Measurements from ENCODE around the gene RANBP3L. TPM values are rescaled to one million over a fixed set of nuclear protein-coding genes. Genes with fewer than 3 reads are reported as not detected.

Gene RANBP3L
- total and polyA plus RNA-seq, 2 experiments from 2014 or later: 0.48 to 0.57 TPM

DNA sequence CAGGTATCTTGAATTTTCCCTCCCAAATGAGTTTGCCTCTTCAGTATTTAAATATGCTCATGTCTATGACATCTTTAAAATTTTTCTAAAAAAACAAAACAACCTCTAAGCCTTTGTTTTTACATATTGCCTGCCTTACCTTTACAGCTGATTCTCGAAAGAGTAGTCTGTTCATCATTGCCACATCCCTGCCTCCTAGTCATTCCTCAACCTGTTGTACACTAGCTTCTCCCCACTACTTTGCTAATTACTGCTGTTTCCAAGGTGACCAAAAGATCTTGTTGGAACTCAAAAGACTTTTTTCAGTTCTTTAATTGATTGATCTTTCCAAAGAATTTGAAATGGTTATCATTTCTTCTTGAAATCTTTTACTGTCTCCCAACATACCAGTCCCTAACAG lies 58.0 kb downstream of the RANBP3L start:
- Histone ChIP-seq H3K27ac (no peak overlapping the region), H3K4me1 (ENCODE audit: low read depth) (peaks cover 17% of the 10 kb centered on the region), H3K4me3 (no peak overlapping the region), H3K9me3 (ENCODE audit: low read depth) (no peaks in the 10 kb centered on the region), H3K36me3 (no peaks in the 10 kb centered on the region), H3K27me3 (no peaks in the 10 kb centered on the region)
- no peak for DNase-seq (ENCODE audit: low read depth in 1 of 2, low spot score in 1 of 2)
- TF ChIP-seq, protein P1, sequence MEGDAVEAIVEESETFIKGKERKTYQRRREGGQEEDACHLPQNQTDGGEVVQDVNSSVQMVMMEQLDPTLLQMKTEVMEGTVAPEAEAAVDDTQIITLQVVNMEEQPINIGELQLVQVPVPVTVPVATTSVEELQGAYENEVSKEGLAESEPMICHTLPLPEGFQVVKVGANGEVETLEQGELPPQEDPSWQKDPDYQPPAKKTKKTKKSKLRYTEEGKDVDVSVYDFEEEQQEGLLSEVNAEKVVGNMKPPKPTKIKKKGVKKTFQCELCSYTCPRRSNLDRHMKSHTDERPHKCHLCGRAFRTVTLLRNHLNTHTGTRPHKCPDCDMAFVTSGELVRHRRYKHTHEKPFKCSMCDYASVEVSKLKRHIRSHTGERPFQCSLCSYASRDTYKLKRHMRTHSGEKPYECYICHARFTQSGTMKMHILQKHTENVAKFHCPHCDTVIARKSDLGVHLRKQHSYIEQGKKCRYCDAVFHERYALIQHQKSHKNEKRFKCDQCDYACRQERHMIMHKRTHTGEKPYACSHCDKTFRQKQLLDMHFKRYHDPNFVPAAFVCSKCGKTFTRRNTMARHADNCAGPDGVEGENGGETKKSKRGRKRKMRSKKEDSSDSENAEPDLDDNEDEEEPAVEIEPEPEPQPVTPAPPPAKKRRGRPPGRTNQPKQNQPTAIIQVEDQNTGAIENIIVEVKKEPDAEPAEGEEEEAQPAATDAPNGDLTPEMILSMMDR (IDR thresholded peaks at IDR 0.05; ENCODE audit: low read depth, low read length): no peak

DNA sequence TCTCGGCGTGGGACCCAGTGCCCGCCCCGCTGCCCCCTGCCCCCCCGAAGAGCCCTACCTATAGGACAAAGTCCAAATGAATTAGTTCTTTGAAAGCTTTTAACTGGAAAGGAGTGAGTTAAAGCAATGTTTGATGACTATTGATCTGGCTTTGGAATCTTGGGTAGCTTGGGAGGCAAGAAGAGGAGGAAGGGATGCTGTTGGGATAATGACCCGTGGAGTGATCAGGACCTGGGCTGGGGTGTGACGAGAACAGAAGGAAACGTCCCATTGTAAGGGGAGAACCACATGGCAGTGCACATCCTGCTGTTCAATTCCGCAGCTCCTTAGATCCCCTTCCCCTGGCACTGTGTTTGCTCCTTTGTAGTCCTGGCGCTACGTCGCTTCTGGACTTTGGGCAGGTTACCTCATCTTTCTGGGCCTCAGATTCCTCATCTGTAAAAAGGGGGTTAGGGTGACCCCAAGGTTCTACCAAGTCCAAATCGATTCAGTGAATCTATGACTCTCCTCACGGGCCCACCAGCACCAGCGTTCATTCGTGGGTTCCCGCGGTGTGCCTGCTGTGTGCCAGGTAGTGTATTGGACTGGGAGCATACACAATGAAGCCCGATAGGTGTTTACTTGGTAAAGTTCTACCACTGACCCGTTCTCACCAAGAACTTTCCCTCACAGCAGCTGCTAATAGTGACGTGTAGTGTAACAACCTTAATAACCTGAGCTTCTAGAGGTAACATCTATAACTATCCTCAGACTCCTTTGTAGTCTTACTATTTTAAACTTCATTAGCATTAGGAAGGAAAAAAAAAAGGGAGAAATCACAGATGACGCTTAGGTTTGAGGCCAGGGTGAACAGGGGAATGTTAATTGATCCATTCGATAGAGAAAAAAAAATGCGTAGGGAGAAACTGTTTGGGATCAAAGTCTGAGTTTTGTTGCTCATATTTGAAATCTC lies 58.9 kb downstream of the RANBP3L start:
- TF ChIP-seq, protein P1 (IDR thresholded peaks at IDR 0.05; ENCODE audit: low read depth, low read length): no peak
- Histone ChIP-seq H3K4me3 (peak overlapping the region; percentile 59), H3K27ac (peak overlapping the region; percentile 95), H3K36me3 (no peaks in the 10 kb centered on the region), H3K27me3 (no peaks in the 10 kb centered on the region), H3K4me1 (ENCODE audit: low read depth) (peaks cover 17% of the 10 kb centered on the region), H3K9me3 (ENCODE audit: low read depth) (no peaks in the 10 kb centered on the region)
- no peak for DNase-seq (ENCODE audit: low read depth in 1 of 2, low spot score in 1 of 2)

DNA sequence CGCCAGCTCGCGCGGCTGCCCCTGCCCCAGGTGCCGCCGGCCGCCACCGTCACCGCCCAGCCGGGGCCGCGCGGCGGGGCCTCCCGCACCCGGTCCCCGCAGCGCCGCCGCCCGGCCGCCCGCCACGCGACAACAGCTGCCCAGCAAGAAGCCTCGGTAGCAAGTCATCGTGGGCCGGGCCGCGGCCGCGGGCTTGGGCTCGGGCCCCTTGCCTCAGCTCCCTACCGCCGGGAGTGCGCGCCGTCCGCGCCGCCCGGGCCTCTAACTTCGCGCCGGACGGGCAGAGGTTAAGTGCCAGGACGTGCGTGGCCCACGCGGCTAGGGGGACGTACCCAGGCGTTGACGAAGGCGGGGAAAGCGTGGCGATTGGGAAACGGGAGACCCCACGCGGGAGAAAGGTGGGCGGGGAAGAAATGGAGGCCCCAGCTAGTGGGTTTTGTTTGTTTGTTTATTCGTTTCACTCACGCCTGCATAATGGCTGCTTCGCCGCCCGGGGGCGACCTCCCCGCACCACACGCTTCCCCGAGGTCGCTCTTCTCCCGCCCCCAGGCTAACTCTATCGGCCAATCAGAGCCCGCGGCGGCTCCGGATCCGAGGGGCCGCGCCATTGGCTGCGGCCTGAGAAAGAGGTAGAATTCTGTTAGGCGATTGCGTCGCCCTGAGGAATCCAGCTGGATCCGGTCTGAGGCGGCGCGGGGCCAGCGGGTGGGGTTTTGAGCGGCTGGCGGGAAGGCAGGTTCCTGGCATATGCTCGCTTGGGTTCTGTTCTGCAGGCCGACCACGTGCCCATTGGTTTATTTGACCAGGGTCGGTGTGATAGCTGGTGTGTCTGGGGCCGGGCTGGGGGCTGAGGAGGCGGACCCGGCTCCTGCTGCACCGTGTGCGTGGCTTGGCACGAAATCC lies 59.8 kb downstream of the RANBP3L start, which contains the start of gene NADK2:
Gene NADK2, minus strand, starts transcription at position 295 of the 903 bp plus-strand sequence. Its CDS starts 127 bp downstream, at position 168.
- H3K4me1 ChIP-seq (ENCODE audit: low read depth): peaks cover 21% of the 10 kb centered on the region
- H3K27ac ChIP-seq: peak within 1 kb of the TSS; percentile 95
- no peaks in the 10 kb centered on the region for H3K9me3 ChIP-seq (ENCODE audit: low read depth)
- H3K4me3 ChIP-seq: peak within 1 kb of the TSS; percentile 59
- peak; percentile 97 to 98 for DNase-seq (ENCODE audit: low read depth in 1 of 2, low spot score in 1 of 2)
- H3K27me3 ChIP-seq: no peaks in the 10 kb centered on the region
- no peaks in the 10 kb centered on the region for H3K36me3 ChIP-seq
- TF ChIP-seq, protein P1 (IDR thresholded peaks at IDR 0.05; ENCODE audit: low read depth, low read length): peak; percentile 64

DNA sequence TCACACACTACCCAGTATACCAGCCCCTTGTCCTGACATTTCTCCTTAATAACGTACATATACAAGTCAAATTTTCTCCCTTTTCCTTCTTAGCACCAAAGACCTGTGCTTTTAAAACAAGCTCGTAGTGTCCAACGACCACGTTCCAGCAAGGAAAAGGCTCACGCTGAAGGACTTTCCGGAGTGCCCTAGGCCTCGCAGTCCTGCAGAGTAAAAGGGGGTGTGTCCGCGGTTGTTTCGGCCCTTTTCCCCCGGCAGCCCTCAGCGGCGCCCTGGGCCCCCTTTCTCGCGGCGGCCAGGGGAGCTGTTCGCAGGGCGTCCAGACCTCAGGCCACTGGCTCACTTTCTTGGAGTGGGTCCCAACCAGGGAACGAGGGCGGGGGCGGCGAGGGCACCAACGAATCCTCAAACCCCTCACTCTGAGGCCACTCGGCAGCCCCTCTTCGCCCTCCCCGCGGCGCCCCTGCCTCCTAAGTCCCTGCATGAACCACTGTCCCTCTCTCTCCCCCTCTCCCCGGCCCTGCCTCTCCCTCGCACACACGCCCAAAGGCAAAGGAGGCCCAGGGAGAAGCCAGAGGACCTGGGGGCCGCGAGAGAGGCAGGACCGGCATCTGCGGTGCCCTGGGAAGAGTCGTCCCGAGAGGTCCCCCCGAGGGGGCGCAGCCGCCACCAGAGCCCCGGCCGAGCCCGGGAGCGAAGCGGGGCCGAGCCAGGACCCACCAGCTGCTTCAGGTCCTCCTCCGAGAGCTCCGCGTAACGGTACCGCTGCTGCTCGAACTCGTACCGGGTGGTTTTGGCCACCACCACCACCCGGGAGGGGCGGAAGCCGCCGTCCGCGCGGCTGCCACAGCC lies 60.7 kb downstream of the RANBP3L start:
- peak; percentile 73 to 86 for DNase-seq (ENCODE audit: low read depth in 1 of 2, low spot score in 1 of 2)
- no peaks in the 10 kb centered on the region for H3K36me3 ChIP-seq
- TF ChIP-seq, protein P1 (IDR thresholded peaks at IDR 0.05; ENCODE audit: low read depth, low read length): peak; percentile 2
- no peaks in the 10 kb centered on the region for H3K27me3 ChIP-seq
- H3K4me1 ChIP-seq (ENCODE audit: low read depth): peaks cover 21% of the 10 kb centered on the region
- H3K27ac ChIP-seq: peak overlapping the region; percentile 95
- peak overlapping the region; percentile 59 for H3K4me3 ChIP-seq
- H3K9me3 ChIP-seq (ENCODE audit: low read depth): no peaks in the 10 kb centered on the region
